Measurements from ENCODE around the gene EYA3. TPM values are rescaled to one million over a fixed set of nuclear protein-coding genes. Genes with fewer than 3 reads are reported as not detected.

Gene EYA3
- total RNA-seq, 4 donors from 2014 or later = 8.4 to 14.5 (median 9.6) TPM

- Histone ChIP-seq H3K27me3 (no peaks in the 10 kb centered on the region), H3K4me3 (no peak overlapping the region), H3K9me3 (no peaks in the 10 kb centered on the region), H3K27ac (no peak overlapping the region), H3K4me1 (peaks cover 0 to 18% (median 11%) of the 10 kb centered on the region in 3 donors), H3K36me3 (peaks cover 0 to 46% of the 10 kb centered on the region in 2 donors)
- TF ChIP-seq POLR2AphosphoS5 (IDR thresholded peaks at IDR 0.05) = no peak
- no peak for TF ChIP-seq POLR2A (IDR thresholded peaks at IDR 0.05)
- no peak for TF ChIP-seq EP300 (IDR thresholded peaks at IDR 0.05)
- TF ChIP-seq CTCF (IDR thresholded peaks at IDR 0.05) = no peak
- no peak for ATAC-seq
Measured at GRCh38 chr1:27974417-27974781, 114.0 kb downstream of the EYA3 start.

GRCh38 chr1:27973771-27974416 lies 114.5 kb downstream of the EYA3 start:
- no peaks in the 10 kb centered on the region for H3K9me3 ChIP-seq
- H3K36me3 ChIP-seq = peaks cover 0 to 46% of the 10 kb centered on the region in 2 donors
- no peak for TF ChIP-seq POLR2AphosphoS5 (IDR thresholded peaks at IDR 0.05)
- no peak for TF ChIP-seq EP300 (IDR thresholded peaks at IDR 0.05)
- TF ChIP-seq POLR2A (IDR thresholded peaks at IDR 0.05) = no peak
- TF ChIP-seq CTCF (IDR thresholded peaks at IDR 0.05) = no peak
- H3K27me3 ChIP-seq = no peaks in the 10 kb centered on the region
- no peak for ATAC-seq
- H3K4me3 ChIP-seq = no peak overlapping the region
- 77 to 85% methylated on average over 3 to 4 of the region's 4 CpGs for WGBS, 2 donors (ENCODE audit: low coverage in 1 of 2)
- H3K4me1 ChIP-seq = peaks cover 0 to 16% (median 11%) of the 10 kb centered on the region in 3 donors
- no peak overlapping the region for H3K27ac ChIP-seq

- H3K27ac ChIP-seq = peak overlapping the region in 2 of 4 donors; percentile 49 to 50
- H3K27me3 ChIP-seq = no peaks in the 10 kb centered on the region
- H3K4me3 ChIP-seq = no peak overlapping the region
- H3K4me1 ChIP-seq = peaks cover 0 to 16% (median 11%) of the 10 kb centered on the region in 3 donors
- 72 to 80% methylated on average over 2 to 4 of the region's 4 CpGs for WGBS, 2 donors (ENCODE audit: low coverage in 1 of 2)
- no peak for ATAC-seq
- TF ChIP-seq POLR2AphosphoS5 (IDR thresholded peaks at IDR 0.05) (no peak), CTCF (IDR thresholded peaks at IDR 0.05) (no peak), POLR2A (IDR thresholded peaks at IDR 0.05) (no peak), EP300 (IDR thresholded peaks at IDR 0.05) (no peak)
- no peaks in the 10 kb centered on the region for H3K9me3 ChIP-seq
- peaks cover 0 to 54% of the 10 kb centered on the region in 2 donors for H3K36me3 ChIP-seq
Measured at GRCh38 chr1:27972141-27972540, 116.3 kb downstream of the EYA3 start.

- Histone ChIP-seq H3K36me3 (peaks cover 0 to 54% of the 10 kb centered on the region in 2 donors), H3K27ac (peak overlapping the region in 2 of 4 donors; percentile 49 to 50), H3K4me1 (peaks cover 0 to 16% (median 11%) of the 10 kb centered on the region in 3 donors), H3K27me3 (no peaks in the 10 kb centered on the region), H3K9me3 (no peaks in the 10 kb centered on the region), H3K4me3 (no peak overlapping the region)
- no peak for TF ChIP-seq POLR2AphosphoS5 (IDR thresholded peaks at IDR 0.05)
- TF ChIP-seq EP300 (IDR thresholded peaks at IDR 0.05) = no peak
- no peak for TF ChIP-seq POLR2A (IDR thresholded peaks at IDR 0.05)
- no peak for TF ChIP-seq CTCF (IDR thresholded peaks at IDR 0.05)
- peak; percentile 35 for ATAC-seq
Measured at GRCh38 chr1:27971674-27972073, 116.7 kb downstream of the EYA3 start.

- Histone ChIP-seq H3K4me3 (no peak overlapping the region), H3K36me3 (peaks cover 0 to 55% of the 10 kb centered on the region in 2 donors), H3K27me3 (no peaks in the 10 kb centered on the region), H3K27ac (peak overlapping the region in 3 of 4 donors; percentile 49 to 54 (median 50)), H3K9me3 (no peaks in the 10 kb centered on the region), H3K4me1 (peaks cover 0 to 16% (median 11%) of the 10 kb centered on the region in 3 donors)
- ATAC-seq = peak; percentile 63
- WGBS, 2 donors (ENCODE audit: low coverage in 1 of 2) = 55 to 75% methylated on average over 6 of the region's 6 CpGs
- no peak for TF ChIP-seq POLR2AphosphoS5 (IDR thresholded peaks at IDR 0.05)
- TF ChIP-seq EP300 (IDR thresholded peaks at IDR 0.05) = no peak
- TF ChIP-seq CTCF (IDR thresholded peaks at IDR 0.05) = no peak
- TF ChIP-seq POLR2A (IDR thresholded peaks at IDR 0.05) = no peak
Measured at GRCh38 chr1:27970401-27970800, 118.0 kb downstream of the EYA3 start.

Data from gastroesophageal sphincter (tissue), 4 donors.